Activated naive CD8-positive, alpha-beta T cell treated with anti-CD3 and anti-CD28 coated beads, Interleukin-2, amount 10 ng/mL, durations not matched to agents 7 days and 5 days (primary cell): ENCODE data around the gene LIN28A. TPM values are rescaled to one million over a fixed set of nuclear protein-coding genes. Genes with fewer than 3 reads are reported as not detected.

Experiments used
- ATAC-seq: fragments of 150-1000 bp; cut with Tn5 transposase; one replicate; pipeline ENCODE4 v1.10.0; 2021; ENCODE audit warnings: low read depth, moderate library complexity
- POLR2A ChIA-PET: fragments of 350-600 bp; sonication (Branson Sonifier 250); formaldehyde crosslinking; loops from one replicate; lab custom pipeline; 2021; ENCODE audit warnings: antibody characterized with exemption; lab: Charles Lee
- DNase-seq: peaks from one replicate; pipeline ENCODE4 v3.0.0; 2021
- H3K27ac Mint-ChIP-seq: one replicate; pipeline ENCODE4 v1.8.0; 2022; ENCODE audit warnings: mild to moderate bottlenecking, mixed read lengths
- H3K27me3 Mint-ChIP-seq: one replicate; pipeline ENCODE4 v1.8.0; 2022; ENCODE audit warnings: mild to moderate bottlenecking, moderate library complexity, mixed read lengths
- H3K36me3 Mint-ChIP-seq: one replicate; pipeline ENCODE4 v1.8.0; 2021; ENCODE audit warnings: mild to moderate bottlenecking, mixed read lengths
- H3K4me1 Mint-ChIP-seq: one replicate; pipeline ENCODE4 v1.8.0; 2021; ENCODE audit warnings: mixed read lengths
- H3K4me3 Mint-ChIP-seq: one replicate; pipeline ENCODE4 v1.8.0; 2022; ENCODE audit warnings: mild to moderate bottlenecking, moderate library complexity, mixed read lengths
- H3K9me3 Mint-ChIP-seq: one replicate; pipeline ENCODE4 v1.8.0; 2021; ENCODE audit warnings: mixed read lengths
- total RNA-seq, 2 experiments: library from RNA; stranded (reverse); gene quantifications; one replicate each; pipeline ENCODE4 v1.2.3, GENCODE V29; 2021

LIN28A gene
- total RNA-seq, 2 experiments from 2014 or later: not detected

DNA sequence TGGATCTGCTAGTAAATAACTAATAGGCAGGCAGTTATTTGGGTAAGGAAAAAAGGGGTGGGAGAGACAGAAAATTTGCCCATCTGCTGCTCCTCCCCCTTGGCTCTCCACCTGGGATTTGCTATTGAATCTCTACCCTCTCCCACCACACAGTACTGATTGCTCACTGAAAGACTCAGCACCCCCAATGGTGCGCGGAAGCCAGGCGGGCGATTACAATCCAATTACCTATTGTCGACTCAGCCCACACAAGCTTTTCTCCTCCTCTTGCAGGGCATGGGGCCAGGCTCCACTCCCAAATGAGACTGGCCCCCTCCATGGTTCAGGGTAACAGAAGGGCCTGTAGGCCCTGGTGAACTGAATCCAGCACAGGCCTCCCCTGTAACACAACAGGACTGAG, 58.9 kb downstream of the LIN28A start:
- DNase-seq: no peak
- Mint-ChIP-seq H3K27me3 (no peaks in the 10 kb centered on the region), H3K27ac (no peak overlapping the region), H3K9me3 (no peaks in the 10 kb centered on the region), H3K4me1 (peaks cover 29% of the 10 kb centered on the region), H3K4me3 (no peak overlapping the region), H3K36me3 (peaks cover 34% of the 10 kb centered on the region)
- ATAC-seq: no peak
- POLR2A ChIA-PET: interaction anchor here (1.4 to 1.6 kb wide), 2 partner anchors 31 to 32 kb away, joined by 4 read pairs; no protein-coding TSS in a partner anchor

DNA sequence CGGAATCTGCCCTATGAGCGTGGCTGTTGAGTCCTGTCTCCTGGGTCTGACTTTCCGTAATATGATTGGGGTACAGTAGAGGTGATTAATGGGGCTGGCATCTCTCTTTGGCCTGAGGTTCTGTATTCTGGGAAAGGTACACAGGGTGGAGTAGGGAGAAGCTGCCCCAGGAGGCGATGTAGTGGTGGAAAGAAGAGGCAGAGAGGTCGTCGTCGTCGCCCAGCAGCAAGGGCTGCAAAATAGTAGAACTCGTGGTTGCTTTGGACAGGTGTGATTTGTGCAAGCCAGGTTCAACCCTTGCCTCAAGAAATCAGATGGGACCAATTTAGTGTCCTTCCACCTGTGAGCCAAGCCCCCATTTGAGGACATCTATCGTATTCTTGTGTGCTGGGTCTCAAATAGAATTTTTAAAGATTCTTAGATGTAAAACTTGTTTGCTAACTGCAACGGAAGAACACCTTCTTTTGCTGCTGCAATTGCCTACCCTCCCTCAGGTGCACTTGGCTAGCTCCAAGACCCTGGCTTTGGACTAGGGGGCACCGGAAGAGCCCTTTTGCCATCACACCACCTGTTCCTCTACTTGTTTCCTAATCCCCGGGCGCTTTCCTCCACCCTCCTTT, 60.4 kb downstream of the LIN28A start:
- H3K4me1 Mint-ChIP-seq: peaks cover 36% of the 10 kb centered on the region
- POLR2A ChIA-PET: interaction anchor here (0.7 to 3.7 kb wide), 10 partner anchors 26 to 363 kb away, joined by 3 to 22 read pairs (median 6); partner anchors contain the start of genes DHDDS and PIGV
- H3K36me3 Mint-ChIP-seq: peaks cover 40% of the 10 kb centered on the region
- no peaks in the 10 kb centered on the region for H3K9me3 Mint-ChIP-seq
- DNase-seq: no peak
- peak overlapping the region; percentile 97 for H3K27ac Mint-ChIP-seq
- ATAC-seq: no peak
- H3K4me3 Mint-ChIP-seq: peak overlapping the region; percentile 92
- no peaks in the 10 kb centered on the region for H3K27me3 Mint-ChIP-seq

DNA sequence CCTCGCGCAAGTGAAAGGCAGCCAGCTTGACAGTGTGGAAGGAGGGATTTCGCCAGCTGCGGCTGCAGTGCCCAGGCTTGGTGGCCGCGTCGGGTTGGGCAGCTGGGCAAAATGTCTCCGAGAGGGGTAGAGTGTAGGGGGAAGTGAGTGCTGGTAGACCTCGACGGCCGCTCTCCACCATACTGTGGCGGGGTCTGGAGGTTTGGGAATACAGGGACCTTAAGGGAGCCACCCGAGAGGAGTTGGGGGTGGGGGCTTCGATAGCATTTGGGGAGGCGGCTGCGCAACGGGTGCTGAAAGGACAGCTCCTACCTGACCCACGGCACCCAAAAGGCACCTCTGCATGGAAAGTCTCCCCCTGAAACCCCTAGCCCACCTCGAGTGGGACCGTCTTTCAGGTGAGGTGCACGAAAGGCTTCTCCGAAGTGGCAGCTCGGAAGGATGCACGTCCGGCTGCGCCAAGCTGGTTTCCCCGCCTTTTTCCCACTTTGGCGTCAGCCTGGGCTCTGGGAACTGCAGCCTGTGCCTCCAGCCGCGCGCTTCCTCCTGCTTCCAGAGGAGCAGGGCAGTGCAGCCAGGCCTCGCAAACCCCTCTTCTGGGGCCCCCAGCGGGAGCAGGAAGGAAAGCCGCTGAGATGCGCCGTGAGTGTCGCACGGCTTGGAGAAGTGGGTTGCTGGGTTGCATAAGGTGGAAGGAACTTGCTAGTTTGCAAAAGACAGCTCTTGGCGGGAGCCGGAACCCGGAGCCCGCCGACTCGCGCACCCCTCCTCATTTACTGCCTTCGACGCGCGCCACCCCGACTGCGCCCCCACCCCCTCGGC, 61.1 kb downstream of the LIN28A start:
- POLR2A ChIA-PET: interaction anchor here (0.8 to 3.7 kb wide), 16 partner anchors 12 to 393 kb away, joined by 3 to 22 read pairs (median 4); partner anchors contain the start of genes CEP85, DHDDS, PDIK1L and PIGV
- peaks cover 43% of the 10 kb centered on the region for H3K4me1 Mint-ChIP-seq
- peak overlapping the region; percentile 92 for H3K4me3 Mint-ChIP-seq
- peak overlapping the region; percentile 97 for H3K27ac Mint-ChIP-seq
- H3K27me3 Mint-ChIP-seq: no peaks in the 10 kb centered on the region
- peaks cover 46% of the 10 kb centered on the region for H3K36me3 Mint-ChIP-seq
- no peak for DNase-seq
- peak; percentile 28 for ATAC-seq
- no peaks in the 10 kb centered on the region for H3K9me3 Mint-ChIP-seq

DNA sequence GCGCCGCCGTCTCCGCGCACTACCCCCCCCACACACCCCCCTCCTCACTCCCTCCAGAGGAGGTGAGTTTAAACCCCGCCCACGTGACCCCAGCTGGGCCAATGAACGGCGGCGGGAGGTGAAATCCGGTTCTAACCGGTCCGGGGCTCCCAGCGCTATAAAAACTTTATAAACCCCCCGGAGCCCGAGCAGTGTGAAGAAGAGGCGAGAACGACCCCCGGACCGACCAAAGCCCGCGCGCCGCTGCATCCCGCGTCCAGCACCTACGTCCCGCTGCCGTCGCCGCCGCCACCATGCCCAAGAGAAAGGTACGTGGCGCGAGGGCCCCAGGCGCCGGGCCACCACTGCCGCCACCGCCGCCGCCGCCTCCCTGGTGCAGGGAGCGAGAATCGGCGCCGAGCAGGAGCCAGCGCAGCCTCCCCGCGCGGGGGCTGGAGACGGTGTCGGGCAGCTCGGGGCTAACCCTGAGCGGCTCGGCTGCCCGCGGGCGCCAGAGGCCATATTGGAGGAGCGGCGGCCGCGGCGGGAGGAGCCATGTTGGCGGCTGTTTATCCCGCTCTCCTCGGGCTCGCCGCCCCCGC, 61.8 kb downstream of the LIN28A start, which contains the start of gene HMGN2:
Gene HMGN2, plus strand, starts transcription at position 121 of the 581 bp plus-strand sequence. Its CDS starts 173 bp downstream, at position 294.
- no peaks in the 10 kb centered on the region for H3K27me3 Mint-ChIP-seq
- H3K27ac Mint-ChIP-seq: peak within 1 kb of the TSS; percentile 97
- DNase-seq (peak; percentile 85), ATAC-seq (peak; percentile 69)
- peak within 1 kb of the TSS; percentile 92 for H3K4me3 Mint-ChIP-seq
- peaks cover 48% of the 10 kb centered on the region for H3K4me1 Mint-ChIP-seq
- peaks cover 44% of the 10 kb centered on the region for H3K36me3 Mint-ChIP-seq
- POLR2A ChIA-PET: interaction anchor here (0.5 to 3.7 kb wide), 17 partner anchors 12 to 393 kb away, joined by 3 to 22 read pairs (median 4); partner anchors contain the start of genes CEP85, DHDDS, PDIK1L and PIGV
- no peaks in the 10 kb centered on the region for H3K9me3 Mint-ChIP-seq

DNA sequence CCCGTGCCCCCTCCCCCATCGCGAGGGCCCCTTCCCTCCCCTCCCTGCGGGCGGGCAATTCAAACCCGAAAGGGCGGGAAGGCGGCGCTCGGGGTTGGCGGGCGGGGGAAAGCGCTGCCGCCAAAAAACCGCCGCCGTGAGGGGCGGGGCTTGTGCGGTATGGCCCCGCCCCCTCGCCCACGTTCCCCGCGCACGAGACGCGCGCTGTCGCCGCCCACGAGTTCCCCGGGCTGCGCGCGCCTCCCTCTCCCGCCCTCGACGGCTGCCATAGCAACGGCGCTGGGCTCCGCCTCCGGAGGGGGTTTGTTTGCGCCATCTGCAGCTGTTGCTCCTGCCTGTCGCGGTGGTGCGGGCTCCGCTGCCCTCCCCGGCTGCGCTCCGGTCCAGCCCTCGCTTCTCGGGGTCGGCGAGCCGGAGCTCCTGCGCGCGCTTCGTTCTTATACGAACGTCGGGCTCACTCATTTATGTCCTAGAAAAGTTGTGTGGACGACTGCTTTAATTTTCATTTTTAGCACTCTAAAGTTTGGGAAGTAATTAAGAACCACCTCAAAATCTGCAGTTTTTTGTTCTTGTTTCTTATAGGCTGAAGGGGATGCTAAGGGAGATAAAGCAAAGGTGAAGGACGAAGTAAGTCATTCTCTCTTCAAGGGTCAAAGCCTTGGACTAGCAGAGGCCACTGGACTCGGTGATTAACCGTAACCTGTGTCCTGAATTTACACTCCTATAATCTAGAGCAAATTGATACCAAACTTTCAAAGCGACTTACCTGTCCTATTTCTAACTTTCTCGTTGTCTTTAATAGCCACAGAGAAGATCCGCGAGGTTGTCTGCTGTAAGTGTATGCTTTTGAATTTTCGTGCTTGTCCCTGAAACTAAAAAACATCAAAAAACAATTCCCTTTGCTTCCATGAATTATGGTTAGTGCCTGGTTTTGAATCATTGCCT, 62.6 kb downstream of the LIN28A start:
- no peaks in the 10 kb centered on the region for H3K9me3 Mint-ChIP-seq
- POLR2A ChIA-PET: interaction anchor here (0.5 to 3.7 kb wide), 11 partner anchors 13 to 392 kb away, joined by 3 to 22 read pairs (median 5); partner anchors contain the start of genes CEP85, DHDDS and PIGV
- peak overlapping the region; percentile 91 for H3K4me3 Mint-ChIP-seq
- H3K27me3 Mint-ChIP-seq: no peaks in the 10 kb centered on the region
- peak overlapping the region; percentile 64 for H3K27ac Mint-ChIP-seq
- peak; percentile 69 for ATAC-seq
- peaks cover 52% of the 10 kb centered on the region for H3K4me1 Mint-ChIP-seq
- peaks cover 47% of the 10 kb centered on the region for H3K36me3 Mint-ChIP-seq
- DNase-seq: peak; percentile 97

DNA sequence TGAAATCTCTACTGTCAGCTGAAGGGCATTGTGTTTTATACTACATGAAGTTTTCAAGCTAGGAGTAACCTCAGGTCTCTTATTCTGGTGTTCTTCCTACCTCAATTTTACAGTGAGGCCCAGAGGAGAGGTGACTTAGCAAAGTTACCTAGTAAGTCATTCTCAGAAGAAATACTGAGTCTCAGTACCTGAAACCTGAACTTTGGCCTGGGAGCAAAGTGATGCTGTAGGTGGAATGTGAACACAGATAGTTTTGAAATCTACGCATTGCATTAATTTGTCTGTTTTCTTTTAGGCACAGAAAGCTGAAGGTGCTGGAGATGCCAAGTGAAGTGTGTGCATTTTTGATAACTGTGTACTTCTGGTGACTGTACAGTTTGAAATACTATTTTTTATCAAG, 64.2 kb downstream of the LIN28A start:
- no peaks in the 10 kb centered on the region for H3K27me3 Mint-ChIP-seq
- H3K4me3 Mint-ChIP-seq: peak overlapping the region; percentile 91
- peaks cover 54% of the 10 kb centered on the region for H3K4me1 Mint-ChIP-seq
- peak overlapping the region; percentile 25 for H3K27ac Mint-ChIP-seq
- DNase-seq (no peak), ATAC-seq (no peak)
- H3K36me3 Mint-ChIP-seq: peaks cover 48% of the 10 kb centered on the region
- H3K9me3 Mint-ChIP-seq: no peaks in the 10 kb centered on the region
- POLR2A ChIA-PET: interaction anchor here (1.2 kb wide), 1 partner anchor 26 kb away, joined by 3 read pairs; no protein-coding TSS in a partner anchor

DNA sequence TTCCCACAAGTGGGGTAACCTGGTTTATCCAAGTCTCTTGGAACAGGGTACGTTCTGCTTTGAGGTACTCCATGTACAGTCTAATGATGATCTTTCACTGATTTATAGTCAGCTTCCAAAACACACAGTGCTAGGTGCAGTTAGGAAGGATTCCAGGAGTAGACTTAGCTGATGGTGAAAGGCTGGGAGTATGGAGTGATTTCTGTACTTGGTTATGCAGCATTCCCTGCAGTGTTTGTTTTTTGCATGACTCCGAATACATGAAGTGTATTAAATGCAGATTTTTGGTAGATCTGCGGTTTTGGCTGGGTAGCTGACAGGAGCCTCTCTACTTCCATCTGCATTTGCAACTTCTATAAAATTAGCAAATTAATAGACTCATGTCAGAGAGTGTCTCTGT, 65.4 kb downstream of the LIN28A start:
- no peaks in the 10 kb centered on the region for H3K9me3 Mint-ChIP-seq
- H3K36me3 Mint-ChIP-seq: peaks cover 43% of the 10 kb centered on the region
- peaks cover 43% of the 10 kb centered on the region for H3K4me1 Mint-ChIP-seq
- H3K4me3 Mint-ChIP-seq: no peak overlapping the region
- no peaks in the 10 kb centered on the region for H3K27me3 Mint-ChIP-seq
- H3K27ac Mint-ChIP-seq: no peak overlapping the region
- ATAC-seq (no peak), DNase-seq (no peak)
- POLR2A ChIA-PET: interaction anchor here (0.6 to 1.2 kb wide), 2 partner anchors 25 to 140 kb away, joined by 3 read pairs; no protein-coding TSS in a partner anchor

DNA sequence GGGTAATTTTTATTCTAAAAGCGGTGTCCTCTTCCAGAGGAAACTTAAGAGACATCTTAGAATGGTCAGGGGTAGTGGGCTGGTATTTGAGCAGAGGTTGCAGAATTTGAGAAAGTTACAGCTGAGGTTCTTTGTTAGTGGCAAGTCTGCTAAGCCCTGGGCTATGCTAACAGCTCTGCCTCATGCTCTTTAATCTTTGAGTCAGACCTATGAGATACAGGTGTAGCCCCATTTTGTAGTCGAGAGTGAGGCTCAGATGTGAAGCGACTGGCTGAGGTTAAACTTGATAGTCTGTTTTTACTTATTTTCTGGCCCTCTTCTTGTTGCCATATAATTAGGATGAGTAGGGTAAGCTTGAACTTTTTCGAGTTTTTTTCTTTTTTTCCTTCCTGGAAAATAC, 66.3 kb downstream of the LIN28A start:
- Mint-ChIP-seq H3K4me3 (no peak overlapping the region), H3K36me3 (peaks cover 48% of the 10 kb centered on the region), H3K9me3 (no peaks in the 10 kb centered on the region), H3K27me3 (no peaks in the 10 kb centered on the region), H3K27ac (no peak overlapping the region), H3K4me1 (peaks cover 38% of the 10 kb centered on the region)
- no peak for DNase-seq
- POLR2A ChIA-PET: interaction anchor here (0.6 to 0.7 kb wide), 3 partner anchors 18 to 364 kb away, joined by 3 to 4 read pairs (median 3); no protein-coding TSS in a partner anchor
- ATAC-seq: no peak

DNA sequence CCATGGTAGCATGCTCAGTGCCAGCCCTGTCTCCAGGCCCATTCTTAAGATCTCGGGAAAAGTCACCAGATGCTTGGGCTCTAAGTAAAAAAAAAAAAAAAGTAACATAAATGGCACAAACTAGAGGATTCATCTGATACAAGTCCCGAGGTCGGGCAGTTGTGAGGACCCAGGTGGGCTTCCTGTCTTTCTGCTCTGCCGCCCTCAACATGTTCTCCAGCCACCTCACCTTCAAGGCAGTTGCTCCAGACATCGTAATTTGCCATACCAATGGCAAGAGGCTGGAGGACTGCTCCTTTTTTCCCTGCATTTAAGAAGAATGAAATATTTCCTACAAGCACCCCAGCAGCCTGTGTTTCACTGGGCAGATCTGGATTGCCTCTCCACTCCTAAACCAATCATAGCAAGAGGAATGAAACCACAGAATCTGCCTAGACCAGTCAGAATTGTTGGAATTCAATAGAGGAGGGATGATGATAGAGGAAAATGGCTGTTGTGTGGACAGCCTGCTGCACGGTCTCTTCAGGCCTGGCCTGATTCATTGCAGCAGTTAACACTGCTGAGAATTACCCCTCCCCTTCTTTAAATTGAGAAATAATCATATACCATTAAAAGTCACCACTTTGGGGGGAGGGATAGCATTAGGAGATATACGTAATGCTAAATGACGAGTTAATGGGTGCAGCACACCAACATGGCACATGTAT, 67.0 kb downstream of the LIN28A start:
- Mint-ChIP-seq H3K27me3 (no peaks in the 10 kb centered on the region), H3K36me3 (peaks cover 48% of the 10 kb centered on the region), H3K4me3 (no peak overlapping the region), H3K4me1 (peaks cover 38% of the 10 kb centered on the region), H3K9me3 (no peaks in the 10 kb centered on the region), H3K27ac (peak overlapping the region; percentile 40)
- POLR2A ChIA-PET: interaction anchor here (0.6 to 0.7 kb wide), 3 partner anchors 18 to 363 kb away, joined by 3 to 4 read pairs (median 3); no protein-coding TSS in a partner anchor
- ATAC-seq (no peak), DNase-seq (no peak)

DNA sequence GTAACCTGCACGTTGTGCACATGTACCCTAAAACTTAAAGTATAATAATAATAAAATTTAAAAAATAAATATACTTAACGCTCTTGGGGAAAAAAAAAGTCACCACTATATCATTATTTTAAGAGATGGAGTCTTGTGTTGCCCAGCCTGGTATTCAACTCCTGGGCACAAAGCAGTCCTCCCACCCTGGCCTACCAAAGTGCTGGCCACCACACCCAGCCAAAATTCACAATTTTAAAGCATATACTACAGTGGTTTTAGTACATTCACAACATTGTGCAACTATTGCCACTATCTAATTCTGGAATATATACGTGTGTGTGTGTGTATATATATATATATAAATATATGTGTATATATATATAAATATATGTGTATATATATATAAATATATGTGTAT, 67.5 kb downstream of the LIN28A start:
- no peaks in the 10 kb centered on the region for H3K27me3 Mint-ChIP-seq
- H3K9me3 Mint-ChIP-seq: no peaks in the 10 kb centered on the region
- H3K27ac Mint-ChIP-seq: no peak overlapping the region
- no peak overlapping the region for H3K4me3 Mint-ChIP-seq
- peaks cover 49% of the 10 kb centered on the region for H3K36me3 Mint-ChIP-seq
- no peak for ATAC-seq
- POLR2A ChIA-PET: no interaction called here
- peaks cover 39% of the 10 kb centered on the region for H3K4me1 Mint-ChIP-seq
- DNase-seq: no peak

DNA sequence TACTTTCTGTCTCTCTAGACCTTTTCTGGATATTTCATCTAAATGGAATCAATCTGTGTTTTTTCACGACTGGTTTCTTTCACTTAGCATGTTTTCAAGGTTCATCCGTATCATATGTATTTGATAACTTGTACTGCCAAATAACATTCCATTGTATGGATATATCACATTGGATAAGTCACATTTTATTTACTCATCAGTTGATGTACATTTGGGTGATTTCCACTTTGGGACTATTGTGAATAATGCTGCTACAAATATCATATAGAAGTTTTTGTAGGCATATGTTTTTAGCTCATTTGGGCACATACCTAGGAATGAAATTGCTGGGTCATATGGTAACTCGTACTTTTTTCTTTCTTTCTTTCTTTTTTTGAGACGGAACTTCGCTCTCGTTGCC, 68.4 kb downstream of the LIN28A start:
- Mint-ChIP-seq H3K9me3 (no peaks in the 10 kb centered on the region), H3K4me1 (peaks cover 32% of the 10 kb centered on the region), H3K4me3 (no peak overlapping the region), H3K27ac (peak overlapping the region; percentile 18), H3K36me3 (peaks cover 40% of the 10 kb centered on the region), H3K27me3 (no peaks in the 10 kb centered on the region)
- no peak for ATAC-seq
- POLR2A ChIA-PET: interaction anchor here (0.6 kb wide), 1 partner anchor 37 kb away, joined by 3 read pairs; no protein-coding TSS in a partner anchor
- DNase-seq: no peak
